ENCODE data around the gene CPA5. TPM values are rescaled to one million over a fixed set of nuclear protein-coding genes. Genes with fewer than 3 reads are reported as not detected.

Gene CPA5
- total RNA-seq, 1 donor from 2014 or later: not detected

DNA sequence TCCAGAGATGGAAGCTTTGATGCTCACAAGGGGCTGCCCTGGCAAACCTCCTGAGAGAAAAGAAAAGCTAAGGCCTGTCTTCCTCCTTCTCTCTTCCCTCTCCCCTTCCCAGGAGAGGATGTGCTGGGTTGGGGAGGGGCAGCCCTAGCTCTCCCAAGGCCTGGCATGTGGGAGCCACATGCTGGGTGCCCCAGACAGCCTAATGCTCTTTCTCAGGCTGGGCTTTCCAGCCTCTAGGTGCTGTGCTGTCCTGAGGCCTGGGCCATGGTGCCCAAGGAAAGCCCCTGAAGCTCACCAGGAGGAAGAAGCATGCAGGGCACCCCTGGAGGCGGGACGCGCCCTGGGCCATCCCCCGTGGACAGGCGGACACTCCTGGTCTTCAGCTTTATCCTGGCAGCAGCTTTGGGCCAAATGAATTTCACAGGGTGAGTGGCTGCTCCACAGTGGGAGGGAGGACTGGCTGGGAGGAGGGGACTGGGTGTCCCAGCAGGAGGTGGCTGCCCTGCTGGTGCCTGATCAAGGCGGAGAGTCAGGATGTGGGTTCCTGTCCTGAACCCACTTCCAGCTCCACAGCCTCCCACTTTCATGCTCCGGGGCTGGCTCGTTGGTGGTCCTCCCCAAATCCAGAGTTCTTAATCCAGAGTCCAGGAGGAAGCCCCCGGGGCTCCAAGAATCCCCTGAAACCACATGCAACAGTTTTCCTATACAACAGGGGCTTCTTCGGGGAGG lies 1.7 kb downstream of the CPA5 start:
- H3K4me3 ChIP-seq (ENCODE audit: low read depth, low read length): no peak overlapping the region
- no peaks in the 10 kb centered on the region for H3K36me3 ChIP-seq (ENCODE audit: control insufficient read depth, insufficient read depth, low read length)
- TF ChIP-seq, protein P1, sequence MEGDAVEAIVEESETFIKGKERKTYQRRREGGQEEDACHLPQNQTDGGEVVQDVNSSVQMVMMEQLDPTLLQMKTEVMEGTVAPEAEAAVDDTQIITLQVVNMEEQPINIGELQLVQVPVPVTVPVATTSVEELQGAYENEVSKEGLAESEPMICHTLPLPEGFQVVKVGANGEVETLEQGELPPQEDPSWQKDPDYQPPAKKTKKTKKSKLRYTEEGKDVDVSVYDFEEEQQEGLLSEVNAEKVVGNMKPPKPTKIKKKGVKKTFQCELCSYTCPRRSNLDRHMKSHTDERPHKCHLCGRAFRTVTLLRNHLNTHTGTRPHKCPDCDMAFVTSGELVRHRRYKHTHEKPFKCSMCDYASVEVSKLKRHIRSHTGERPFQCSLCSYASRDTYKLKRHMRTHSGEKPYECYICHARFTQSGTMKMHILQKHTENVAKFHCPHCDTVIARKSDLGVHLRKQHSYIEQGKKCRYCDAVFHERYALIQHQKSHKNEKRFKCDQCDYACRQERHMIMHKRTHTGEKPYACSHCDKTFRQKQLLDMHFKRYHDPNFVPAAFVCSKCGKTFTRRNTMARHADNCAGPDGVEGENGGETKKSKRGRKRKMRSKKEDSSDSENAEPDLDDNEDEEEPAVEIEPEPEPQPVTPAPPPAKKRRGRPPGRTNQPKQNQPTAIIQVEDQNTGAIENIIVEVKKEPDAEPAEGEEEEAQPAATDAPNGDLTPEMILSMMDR (IDR thresholded peaks at IDR 0.05; ENCODE audit: insufficient read depth, low read length, poor library complexity, severe bottlenecking): no peak
- DNase-seq (ENCODE audit: low read depth): no peak
- no peaks in the 10 kb centered on the region for H3K27me3 ChIP-seq (ENCODE audit: control insufficient read depth, insufficient read depth, low read length)

DNA sequence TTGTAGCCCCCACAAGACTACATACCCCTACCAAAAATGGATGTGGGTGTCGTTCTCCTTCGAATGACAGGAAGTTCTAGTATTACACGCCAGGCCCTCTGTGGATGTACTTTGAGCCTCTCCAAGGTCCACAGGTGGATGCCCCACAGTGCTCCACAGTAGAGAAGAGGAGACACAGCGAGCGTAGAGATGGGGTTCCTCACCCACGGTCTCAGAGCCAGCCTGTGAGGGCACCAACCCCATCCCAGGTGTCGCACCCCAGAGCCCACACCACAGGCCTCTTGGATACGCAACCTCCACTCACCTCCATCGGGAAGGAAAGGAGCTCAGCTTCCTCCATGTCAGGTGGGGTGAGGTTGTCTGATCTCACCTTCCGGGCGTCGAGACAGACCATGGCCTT lies 2.3 kb downstream of the CPA5 start:
- TF ChIP-seq, protein P1 (IDR thresholded peaks at IDR 0.05; ENCODE audit: insufficient read depth, low read length, poor library complexity, severe bottlenecking): no peak
- Histone ChIP-seq H3K27me3 (ENCODE audit: control insufficient read depth, insufficient read depth, low read length) (no peaks in the 10 kb centered on the region), H3K4me3 (ENCODE audit: low read depth, low read length) (no peak overlapping the region), H3K36me3 (ENCODE audit: control insufficient read depth, insufficient read depth, low read length) (no peaks in the 10 kb centered on the region)
- DNase-seq (ENCODE audit: low read depth): no peak

DNA sequence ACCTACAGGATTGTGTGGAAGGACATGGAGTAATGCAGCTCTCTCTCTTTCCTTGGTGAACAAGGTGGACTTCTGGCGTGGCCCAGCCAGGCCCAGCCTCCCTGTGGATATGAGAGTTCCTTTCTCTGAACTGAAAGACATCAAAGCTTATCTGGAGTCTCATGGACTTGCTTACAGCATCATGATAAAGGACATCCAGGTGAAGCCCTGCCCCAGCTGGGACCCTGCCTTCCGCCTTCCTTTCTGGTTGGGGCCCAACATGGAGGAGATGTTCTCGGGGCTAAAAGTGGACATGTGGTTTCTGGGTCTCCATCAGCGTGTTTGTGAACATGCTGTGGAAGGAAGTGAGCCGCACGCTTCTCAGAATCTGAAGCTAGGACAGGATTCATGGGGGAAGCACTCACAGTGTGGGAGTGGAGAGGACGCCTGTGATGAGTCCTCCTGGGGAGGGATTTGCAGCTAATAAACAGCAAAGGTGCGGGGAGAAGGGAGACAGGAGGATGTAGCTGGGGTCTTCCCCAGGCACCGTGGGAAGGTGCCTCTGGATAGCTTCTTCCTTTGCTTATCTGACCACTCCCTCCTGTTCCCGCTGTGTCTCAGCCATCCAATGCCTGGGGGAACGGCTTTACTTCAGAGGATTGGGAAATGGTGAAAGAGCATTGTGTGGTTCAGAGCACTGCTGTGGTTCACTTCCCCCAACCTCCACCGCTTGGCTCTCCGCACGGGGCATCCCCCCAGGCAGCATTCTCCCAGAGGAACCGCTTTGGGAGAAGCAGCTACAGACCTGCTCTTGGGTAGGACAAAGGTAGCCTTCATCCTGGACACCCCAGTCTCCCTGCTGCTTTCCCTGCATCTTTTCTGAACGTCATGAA lies 5.5 kb downstream of the CPA5 start:
- no peak for DNase-seq (ENCODE audit: low read depth)
- H3K4me3 ChIP-seq (ENCODE audit: low read depth, low read length): no peak overlapping the region

DNA sequence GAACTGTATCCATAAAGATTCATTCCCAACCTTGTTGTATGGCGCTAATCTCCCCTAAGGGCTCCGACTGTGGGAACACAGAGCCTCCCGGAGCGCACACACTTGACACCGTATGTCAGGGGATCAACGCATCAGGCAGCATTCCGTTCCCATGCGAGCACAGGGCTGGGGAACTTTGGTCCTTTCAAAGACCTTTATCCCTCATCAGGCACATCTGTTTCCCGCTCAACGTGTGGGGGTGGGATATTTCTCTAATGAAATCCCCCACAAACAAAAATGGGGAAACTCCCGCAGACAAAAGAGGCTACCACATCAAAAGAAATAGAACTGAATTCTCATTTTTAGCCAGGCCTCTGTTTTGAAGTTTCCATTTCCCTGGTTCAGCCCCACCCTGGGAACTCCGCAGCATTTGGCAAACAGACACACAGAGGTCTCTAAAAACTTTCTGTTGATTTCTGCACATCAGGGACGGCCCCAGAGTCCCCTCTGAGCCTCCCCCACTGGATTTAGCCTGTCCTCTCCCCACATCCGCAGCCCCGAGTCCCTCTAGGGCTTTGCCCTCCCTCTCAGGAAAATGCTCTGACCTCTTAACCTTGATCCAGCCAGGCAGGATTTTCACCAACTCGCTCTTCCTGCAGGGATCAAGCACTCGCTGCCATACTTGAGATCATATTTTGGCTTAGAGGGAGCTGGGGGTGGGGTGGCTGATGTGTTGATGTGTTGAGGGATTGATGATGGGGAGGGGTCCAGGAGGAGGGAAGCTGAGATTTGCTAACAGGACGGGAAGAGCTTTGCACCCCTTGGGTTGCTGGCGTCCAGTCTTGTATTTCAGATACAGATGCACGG lies 6.6 kb downstream of the CPA5 start:
- TF ChIP-seq, protein P1 (IDR thresholded peaks at IDR 0.05; ENCODE audit: insufficient read depth, low read length, poor library complexity, severe bottlenecking): no peak
- no peaks in the 10 kb centered on the region for H3K27me3 ChIP-seq (ENCODE audit: control insufficient read depth, insufficient read depth, low read length)
- DNase-seq (ENCODE audit: low read depth): no peak

More for the DNA sequence above, 5.5 kb downstream of the CPA5 start:
- H3K27me3 ChIP-seq (ENCODE audit: control insufficient read depth, insufficient read depth, low read length): no peaks in the 10 kb centered on the region
- H3K36me3 ChIP-seq (ENCODE audit: control insufficient read depth, insufficient read depth, low read length): no peaks in the 10 kb centered on the region
- TF ChIP-seq, protein P1 (IDR thresholded peaks at IDR 0.05; ENCODE audit: insufficient read depth, low read length, poor library complexity, severe bottlenecking): no peak

DNA sequence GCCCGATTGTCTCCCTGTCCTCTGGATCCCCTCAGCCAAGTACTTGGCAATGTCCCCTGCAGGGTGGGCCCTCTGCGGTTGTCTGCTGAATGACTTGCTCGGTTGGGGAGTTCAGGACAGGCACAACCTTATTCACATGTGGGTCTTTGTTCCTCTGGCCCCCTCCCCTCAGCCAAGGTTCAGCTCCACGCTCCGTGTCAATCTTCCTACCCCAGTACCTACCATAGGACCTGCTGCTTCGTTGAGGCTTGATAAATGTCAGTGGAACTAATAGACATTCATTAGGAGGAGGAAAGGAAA lies 7.1 kb downstream of the CPA5 start:
- TF ChIP-seq, protein P1 (IDR thresholded peaks at IDR 0.05; ENCODE audit: insufficient read depth, low read length, poor library complexity, severe bottlenecking): no peak
- no peak for DNase-seq (ENCODE audit: low read depth)
- Histone ChIP-seq H3K4me3 (ENCODE audit: low read depth, low read length) (no peak overlapping the region), H3K36me3 (ENCODE audit: control insufficient read depth, insufficient read depth, low read length) (no peaks in the 10 kb centered on the region), H3K27me3 (ENCODE audit: control insufficient read depth, insufficient read depth, low read length) (no peaks in the 10 kb centered on the region)

More for the DNA sequence above, 6.6 kb downstream of the CPA5 start:
- no peak overlapping the region for H3K4me3 ChIP-seq (ENCODE audit: low read depth, low read length)
- H3K36me3 ChIP-seq (ENCODE audit: control insufficient read depth, insufficient read depth, low read length): no peaks in the 10 kb centered on the region

Data from kidney epithelial cell (primary cell).